GM06990 (cell line): ENCODE data around the gene BCAT1.

Experiments
- DNase-seq: peaks from one replicate; pipeline ENCODE4 v3.0.0-alpha.2; 2011; ENCODE audit not compliant: insufficient read length; ENCODE audit errors: extremely low read depth
- H3K27me3 ChIP-seq: replicated peaks from 2 replicates; pipeline ENCODE4 v1.6.0; 2011; ENCODE audit warnings: low read length; ENCODE audit not compliant: control insufficient read depth, insufficient read depth
- H3K36me3 ChIP-seq: 2 replicates; pipeline ENCODE4 v1.5.1; 2011; ENCODE audit warnings: low read length; ENCODE audit not compliant: control insufficient read depth, insufficient read depth
- H3K4me3 ChIP-seq: replicated peaks from 2 replicates; pipeline ENCODE4 v1.5.1; 2011; ENCODE audit warnings: low read depth, mild to moderate bottlenecking, control low read depth, low read length
- CTCF ChIP-seq: IDR thresholded peaks from 2 replicates; pipeline ENCODE4 v1.5.1; 2011; ENCODE audit warnings: low read length, control low read depth, mild to moderate bottlenecking, inconsistent platforms; ENCODE audit not compliant: insufficient read depth, poor library complexity, severe bottlenecking

Gene BCAT1

GRCh38 chr12:24806386-24806785, 142.5 kb downstream of the BCAT1 start:
- TF ChIP-seq CTCF: no peak
- Histone ChIP-seq H3K4me3 (no peak overlapping the region), H3K36me3 (no peaks in the 10 kb centered on the region), H3K27me3 (no peaks in the 10 kb centered on the region)
- no peak for DNase-seq

GRCh38 chr12:24803430-24804245, 145.3 kb downstream of the BCAT1 start:
- no peak for TF ChIP-seq CTCF
- Histone ChIP-seq H3K36me3 (no peaks in the 10 kb centered on the region), H3K4me3 (no peak overlapping the region), H3K27me3 (no peaks in the 10 kb centered on the region)
- no peak for DNase-seq

- DNase-seq: peak; percentile 47
- no peak for TF ChIP-seq CTCF
- no peak overlapping the region for H3K4me3 ChIP-seq
- H3K36me3 ChIP-seq: no peaks in the 10 kb centered on the region
- H3K27me3 ChIP-seq: no peaks in the 10 kb centered on the region
These were observed 150.6 kb downstream of the BCAT1 start for GRCh38 chr12:24798335-24798734.

GRCh38 chr12:24797901-24798300, 151.0 kb downstream of the BCAT1 start:
- TF ChIP-seq CTCF: no peak
- DNase-seq: no peak

GRCh38 chr12:24796876-24797275, 152.0 kb downstream of the BCAT1 start:
- DNase-seq: no peak
- no peak for TF ChIP-seq CTCF

More at GRCh38 chr12:24797901-24798300, 151.0 kb downstream of the BCAT1 start:
- Histone ChIP-seq H3K36me3 (no peaks in the 10 kb centered on the region), H3K4me3 (no peak overlapping the region), H3K27me3 (no peaks in the 10 kb centered on the region)

More at GRCh38 chr12:24796876-24797275, 152.0 kb downstream of the BCAT1 start:
- H3K36me3 ChIP-seq: no peaks in the 10 kb centered on the region
- no peaks in the 10 kb centered on the region for H3K27me3 ChIP-seq
- no peak overlapping the region for H3K4me3 ChIP-seq
